Measurements from ENCODE around the gene RFNG. TPM values are rescaled to one million over a fixed set of nuclear protein-coding genes. Genes with fewer than 3 reads are reported as not detected.

Gene RFNG
- total and polyA plus RNA-seq, 2 of the 13 experiments (the other 11 are each of a cell fraction or from before 2014, with no cell fraction given), result 61.4 to 64.0 TPM

- TF ChIP-seq ZNF484 (CRISPR knock-in tag; IDR thresholded peaks at IDR 0.05; ENCODE audit: borderline replicate concordance, low read depth) (no peak), AKNA (CRISPR knock-in tag; IDR thresholded peaks at IDR 0.05; ENCODE audit: borderline replicate concordance) (no peak), ZNF318 (CRISPR knock-in tag; IDR thresholded peaks at IDR 0.05) (peak; percentile 68; the same call in 1 of the 2 replicates), NKX3-1 (CRISPR knock-in tag; IDR thresholded peaks at IDR 0.05) (peak; percentile 84), KDM5A (IDR thresholded peaks at IDR 0.05; ENCODE audit: borderline replicate concordance, low read length) (no peak)
- TF ChIP-seq, protein P1, sequence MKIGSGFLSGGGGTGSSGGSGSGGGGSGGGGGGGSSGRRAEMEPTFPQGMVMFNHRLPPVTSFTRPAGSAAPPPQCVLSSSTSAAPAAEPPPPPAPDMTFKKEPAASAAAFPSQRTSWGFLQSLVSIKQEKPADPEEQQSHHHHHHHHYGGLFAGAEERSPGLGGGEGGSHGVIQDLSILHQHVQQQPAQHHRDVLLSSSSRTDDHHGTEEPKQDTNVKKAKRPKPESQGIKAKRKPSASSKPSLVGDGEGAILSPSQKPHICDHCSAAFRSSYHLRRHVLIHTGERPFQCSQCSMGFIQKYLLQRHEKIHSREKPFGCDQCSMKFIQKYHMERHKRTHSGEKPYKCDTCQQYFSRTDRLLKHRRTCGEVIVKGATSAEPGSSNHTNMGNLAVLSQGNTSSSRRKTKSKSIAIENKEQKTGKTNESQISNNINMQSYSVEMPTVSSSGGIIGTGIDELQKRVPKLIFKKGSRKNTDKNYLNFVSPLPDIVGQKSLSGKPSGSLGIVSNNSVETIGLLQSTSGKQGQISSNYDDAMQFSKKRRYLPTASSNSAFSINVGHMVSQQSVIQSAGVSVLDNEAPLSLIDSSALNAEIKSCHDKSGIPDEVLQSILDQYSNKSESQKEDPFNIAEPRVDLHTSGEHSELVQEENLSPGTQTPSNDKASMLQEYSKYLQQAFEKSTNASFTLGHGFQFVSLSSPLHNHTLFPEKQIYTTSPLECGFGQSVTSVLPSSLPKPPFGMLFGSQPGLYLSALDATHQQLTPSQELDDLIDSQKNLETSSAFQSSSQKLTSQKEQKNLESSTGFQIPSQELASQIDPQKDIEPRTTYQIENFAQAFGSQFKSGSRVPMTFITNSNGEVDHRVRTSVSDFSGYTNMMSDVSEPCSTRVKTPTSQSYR (CRISPR knock-in tag; IDR thresholded peaks at IDR 0.05; ENCODE audit: borderline replicate concordance), result peak; percentile 53; the same call in 1 of the 2 replicates
Measured at GRCh38 chr17:82003411-82004381, 47.9 kb downstream of the RFNG start (continued).
